ENCODE results near the gene EXT2.

- TF ChIP-seq CTCF (conservative IDR thresholded peaks at IDR 0.05; ENCODE audit: low read depth in 2 of 2) (no peak), NANOG (IDR thresholded peaks at IDR 0.05; ENCODE audit: borderline replicate concordance) (no peak), EZH2 (IDR thresholded peaks at IDR 0.05; ENCODE audit: low read depth, unreplicated experiment) (no peak), POLR2AphosphoS5 (IDR thresholded peaks at IDR 0.05; ENCODE audit: low read depth) (no peak), JUNB (IDR thresholded peaks at IDR 0.05; ENCODE audit: unreplicated experiment) (no peak), CREB1 (CRISPR knock-in tag; IDR thresholded peaks at IDR 0.05; ENCODE audit: low read depth) (no peak), EZH2phosphoT487 (IDR thresholded peaks at IDR 0.05; ENCODE audit: unreplicated experiment) (no peak), ZNF331 (CRISPR knock-in tag; IDR thresholded peaks at IDR 0.05; ENCODE audit: low read depth) (no peak)
- TF ChIP-seq, protein P1, sequence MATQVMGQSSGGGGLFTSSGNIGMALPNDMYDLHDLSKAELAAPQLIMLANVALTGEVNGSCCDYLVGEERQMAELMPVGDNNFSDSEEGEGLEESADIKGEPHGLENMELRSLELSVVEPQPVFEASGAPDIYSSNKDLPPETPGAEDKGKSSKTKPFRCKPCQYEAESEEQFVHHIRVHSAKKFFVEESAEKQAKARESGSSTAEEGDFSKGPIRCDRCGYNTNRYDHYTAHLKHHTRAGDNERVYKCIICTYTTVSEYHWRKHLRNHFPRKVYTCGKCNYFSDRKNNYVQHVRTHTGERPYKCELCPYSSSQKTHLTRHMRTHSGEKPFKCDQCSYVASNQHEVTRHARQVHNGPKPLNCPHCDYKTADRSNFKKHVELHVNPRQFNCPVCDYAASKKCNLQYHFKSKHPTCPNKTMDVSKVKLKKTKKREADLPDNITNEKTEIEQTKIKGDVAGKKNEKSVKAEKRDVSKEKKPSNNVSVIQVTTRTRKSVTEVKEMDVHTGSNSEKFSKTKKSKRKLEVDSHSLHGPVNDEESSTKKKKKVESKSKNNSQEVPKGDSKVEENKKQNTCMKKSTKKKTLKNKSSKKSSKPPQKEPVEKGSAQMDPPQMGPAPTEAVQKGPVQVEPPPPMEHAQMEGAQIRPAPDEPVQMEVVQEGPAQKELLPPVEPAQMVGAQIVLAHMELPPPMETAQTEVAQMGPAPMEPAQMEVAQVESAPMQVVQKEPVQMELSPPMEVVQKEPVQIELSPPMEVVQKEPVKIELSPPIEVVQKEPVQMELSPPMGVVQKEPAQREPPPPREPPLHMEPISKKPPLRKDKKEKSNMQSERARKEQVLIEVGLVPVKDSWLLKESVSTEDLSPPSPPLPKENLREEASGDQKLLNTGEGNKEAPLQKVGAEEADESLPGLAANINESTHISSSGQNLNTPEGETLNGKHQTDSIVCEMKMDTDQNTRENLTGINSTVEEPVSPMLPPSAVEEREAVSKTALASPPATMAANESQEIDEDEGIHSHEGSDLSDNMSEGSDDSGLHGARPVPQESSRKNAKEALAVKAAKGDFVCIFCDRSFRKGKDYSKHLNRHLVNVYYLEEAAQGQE (IDR thresholded peaks at IDR 0.05; ENCODE audit: unreplicated experiment) = no peak
Observed at GRCh38 chr11:44165432-44165831, 70.0 kb downstream of the EXT2 start.
